Mucosa of rectum (tissue), 2 donors: ENCODE measurements around the gene ZDHHC20.

Experiments used
- H3K27ac ChIP-seq, 2 donors: one replicate each; pipeline ENCODE4 v1.7.0; 2013; ENCODE audit warnings: inconsistent platforms in 2 of 2, low read depth in 2 of 2, low read length in 2 of 2
- H3K27me3 ChIP-seq, 2 donors: one replicate each; pipeline ENCODE4 v1.7.0; 2013; ENCODE audit warnings: low read length in 2 of 2; ENCODE audit not compliant: control insufficient read depth in 2 of 2, insufficient read depth in 2 of 2
- H3K36me3 ChIP-seq, 2 donors: one replicate each; pipeline ENCODE4 v1.7.0; 2013; ENCODE audit warnings: low read length in 2 of 2; ENCODE audit not compliant: control insufficient read depth in 2 of 2, insufficient read depth in 2 of 2
- H3K4me1 ChIP-seq, 2 donors: one replicate each; pipeline ENCODE4 v1.7.0; 2013; ENCODE audit warnings: low read length in 2 of 2, mild to moderate bottlenecking in 1 of 2; ENCODE audit not compliant: control insufficient read depth in 2 of 2, insufficient read depth in 2 of 2
- H3K4me3 ChIP-seq, 2 donors: one replicate each; pipeline ENCODE4 v1.7.0; 2013; ENCODE audit warnings: low read length in 2 of 2
- H3K9ac ChIP-seq, 2 donors: one replicate each; pipeline ENCODE4 v1.7.0; 2013; ENCODE audit warnings: low read length in 2 of 2, low read depth in 1 of 2, mild to moderate bottlenecking in 1 of 2
- H3K9me3 ChIP-seq, 2 donors: one replicate each; pipeline ENCODE4 v1.7.0; 2013; ENCODE audit warnings: low read length in 2 of 2; ENCODE audit not compliant: control insufficient read depth in 2 of 2
- donor health status: healthy.
- donor health status: Normal muscosa, but diverticular disease.

Gene ZDHHC20, protein sequence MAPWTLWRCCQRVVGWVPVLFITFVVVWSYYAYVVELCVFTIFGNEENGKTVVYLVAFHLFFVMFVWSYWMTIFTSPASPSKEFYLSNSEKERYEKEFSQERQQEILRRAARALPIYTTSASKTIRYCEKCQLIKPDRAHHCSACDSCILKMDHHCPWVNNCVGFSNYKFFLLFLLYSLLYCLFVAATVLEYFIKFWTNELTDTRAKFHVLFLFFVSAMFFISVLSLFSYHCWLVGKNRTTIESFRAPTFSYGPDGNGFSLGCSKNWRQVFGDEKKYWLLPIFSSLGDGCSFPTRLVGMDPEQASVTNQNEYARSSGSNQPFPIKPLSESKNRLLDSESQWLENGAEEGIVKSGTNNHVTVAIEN

DNA sequence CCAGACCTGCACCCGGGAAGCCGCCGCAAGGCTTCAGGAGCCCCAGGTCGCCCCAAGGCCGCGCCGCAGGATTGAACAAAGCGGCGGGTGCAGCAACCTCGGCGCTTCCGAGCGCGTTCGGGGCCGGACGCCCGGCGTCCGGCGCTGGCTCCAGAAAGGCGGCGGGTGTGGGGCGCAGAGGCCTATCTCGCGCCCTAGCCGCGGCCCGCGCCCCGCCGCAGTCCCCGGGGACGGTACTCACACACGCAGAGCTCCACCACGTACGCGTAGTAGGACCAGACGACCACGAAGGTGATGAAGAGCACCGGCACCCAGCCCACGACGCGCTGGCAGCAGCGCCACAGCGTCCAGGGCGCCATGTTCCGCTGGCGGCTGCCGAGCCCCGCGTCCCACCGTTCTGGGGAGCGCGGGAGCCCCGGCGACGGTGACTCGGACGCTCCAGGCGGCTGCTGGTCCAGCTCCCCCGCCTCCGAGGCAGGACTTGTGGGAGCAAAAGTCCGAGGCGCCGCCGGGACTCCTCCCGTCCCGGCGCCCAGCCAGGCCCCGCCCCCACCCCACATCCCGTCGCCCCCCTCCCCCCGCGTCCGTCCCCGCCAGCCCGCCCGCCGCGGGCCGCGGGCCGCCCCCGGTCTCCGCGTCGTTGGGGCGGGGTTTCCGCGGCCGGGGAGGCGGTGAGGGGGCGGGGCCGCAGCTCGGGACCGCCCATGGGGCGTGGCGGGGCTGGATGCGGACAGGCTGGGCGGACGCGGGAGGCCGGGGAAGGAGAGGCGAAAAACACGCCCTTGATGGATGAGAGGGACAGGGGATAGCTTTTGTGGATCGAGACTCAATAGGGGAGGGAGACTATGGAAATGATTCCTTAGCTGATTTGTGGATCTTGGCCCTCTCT is at the start of gene ZDHHC20:
ZDHHC20 (minus strand) TSS at position 491 of the 889 bp plus-strand sequence; CDS start at position 359, 132 bp downstream.
- Histone ChIP-seq H3K4me1 (peaks cover 6% of the 10 kb centered on the region in 2 donors), H3K36me3 (no peaks in the 10 kb centered on the region), H3K4me3 (peak within 1 kb of the TSS; percentile 91 to 94), H3K27me3 (no peaks in the 10 kb centered on the region), H3K9ac (peak within 1 kb of the TSS; percentile 94 to 96), H3K27ac (peak within 1 kb of the TSS; percentile 92 to 94), H3K9me3 (no peaks in the 10 kb centered on the region)

GRCh38 chr13:21504379-21504778 is 45.3 kb upstream of the ZDHHC20 start:
- Histone ChIP-seq H3K9ac (no peak overlapping the region), H3K36me3 (peaks cover 7 to 14% of the 10 kb centered on the region in 2 donors), H3K27ac (no peak overlapping the region), H3K4me1 (no peaks in the 10 kb centered on the region), H3K27me3 (no peaks in the 10 kb centered on the region), H3K4me3 (no peak overlapping the region), H3K9me3 (no peaks in the 10 kb centered on the region)

GRCh38 chr13:21501686-21502085 is 42.6 kb upstream of the ZDHHC20 start:
- no peaks in the 10 kb centered on the region for H3K4me1 ChIP-seq
- no peak overlapping the region for H3K9ac ChIP-seq
- H3K9me3 ChIP-seq = no peaks in the 10 kb centered on the region
- no peaks in the 10 kb centered on the region for H3K27me3 ChIP-seq
- H3K4me3 ChIP-seq = no peak overlapping the region
- H3K27ac ChIP-seq = no peak overlapping the region
- peaks cover 7% of the 10 kb centered on the region in 2 donors for H3K36me3 ChIP-seq

GRCh38 chr13:21486322-21486721 is 27.2 kb upstream of the ZDHHC20 start:
- Histone ChIP-seq H3K27ac (no peak overlapping the region), H3K4me1 (no peaks in the 10 kb centered on the region), H3K9me3 (peaks cover 2 to 4% of the 10 kb centered on the region in 2 donors), H3K9ac (no peak overlapping the region), H3K27me3 (no peaks in the 10 kb centered on the region), H3K36me3 (peaks cover 0 to 7% of the 10 kb centered on the region in 2 donors), H3K4me3 (no peak overlapping the region)

DNA sequence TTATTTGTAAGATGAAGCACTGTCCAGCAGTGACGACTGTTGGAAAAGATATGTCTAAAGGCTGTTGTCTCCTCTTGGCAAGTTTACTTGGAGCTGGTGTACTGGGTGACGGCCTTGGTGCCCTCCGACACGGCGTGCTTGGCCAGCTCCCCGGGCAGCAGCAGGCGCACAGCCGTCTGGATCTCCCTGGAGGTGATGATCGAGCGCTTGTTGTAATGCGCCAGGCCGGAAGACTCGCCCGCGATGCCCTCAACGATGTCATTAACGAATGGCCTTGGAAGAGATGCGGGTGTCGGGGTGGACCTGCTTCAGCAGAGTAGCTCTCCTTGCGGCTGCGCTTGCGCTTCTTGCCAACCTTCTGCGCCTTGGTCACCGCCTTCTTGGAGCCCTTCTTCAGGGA is 24.6 kb upstream of the ZDHHC20 start:
- peaks cover 2 to 4% of the 10 kb centered on the region in 2 donors for H3K9me3 ChIP-seq
- H3K4me3 ChIP-seq = no peak overlapping the region
- no peak overlapping the region for H3K9ac ChIP-seq
- H3K36me3 ChIP-seq = no peaks in the 10 kb centered on the region
- H3K27me3 ChIP-seq = no peaks in the 10 kb centered on the region
- H3K27ac ChIP-seq = no peak overlapping the region
- H3K4me1 ChIP-seq = no peaks in the 10 kb centered on the region

GRCh38 chr13:21481359-21481758 is 22.3 kb upstream of the ZDHHC20 start:
- H3K9ac ChIP-seq = no peak overlapping the region
- peaks cover 0 to 2% of the 10 kb centered on the region in 2 donors for H3K4me1 ChIP-seq
- H3K27ac ChIP-seq = no peak overlapping the region
- no peaks in the 10 kb centered on the region for H3K9me3 ChIP-seq
- no peak overlapping the region for H3K4me3 ChIP-seq
- H3K27me3 ChIP-seq = no peaks in the 10 kb centered on the region
- H3K36me3 ChIP-seq = no peaks in the 10 kb centered on the region

DNA sequence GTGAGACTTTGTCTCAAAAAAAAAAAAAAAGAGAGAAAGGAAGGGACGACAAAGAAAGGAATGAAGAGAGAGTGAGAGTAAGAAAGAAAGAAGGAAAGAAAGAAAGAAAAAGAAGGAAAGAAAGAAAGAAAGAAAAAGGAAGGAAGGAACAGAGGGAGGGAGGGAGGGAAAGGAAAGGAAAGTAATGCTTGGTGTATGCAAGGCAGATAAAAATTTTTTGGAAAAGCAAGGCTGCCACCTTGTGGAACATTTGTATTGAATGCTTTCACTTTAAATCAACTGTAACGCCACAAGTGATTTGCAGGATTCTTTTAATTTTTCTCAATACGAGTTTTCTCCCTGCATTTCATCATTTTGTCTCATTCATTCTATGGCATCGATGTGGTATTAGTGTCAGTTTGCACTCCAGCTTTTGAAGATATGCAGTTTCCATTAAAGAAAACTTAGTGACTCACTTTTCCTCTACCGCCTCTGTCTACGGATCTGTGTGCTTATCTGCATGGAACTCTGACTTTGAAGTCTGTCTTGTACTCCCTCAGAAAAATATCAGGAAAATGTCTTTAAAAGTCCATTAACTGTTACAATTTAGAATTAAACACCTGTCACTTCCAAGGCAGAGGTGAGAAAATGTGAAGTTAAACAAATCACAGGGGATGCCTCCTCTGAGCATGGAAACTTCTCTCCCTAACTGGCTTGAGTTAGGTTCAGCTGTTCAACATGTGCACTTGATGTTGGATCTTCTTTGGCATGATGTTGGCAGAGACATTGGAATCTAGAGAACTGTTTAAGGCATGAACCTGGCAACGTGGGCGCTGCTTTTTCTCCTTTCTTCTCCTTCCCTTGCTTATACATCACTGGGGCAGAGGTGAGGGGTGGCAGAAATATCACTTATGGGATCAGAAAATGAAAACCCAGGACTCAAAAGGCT is 20.0 kb upstream of the ZDHHC20 start:
- peaks cover 0 to 2% of the 10 kb centered on the region in 2 donors for H3K4me1 ChIP-seq
- peak overlapping the region in 1 of 2 donors; percentile 23 for H3K4me3 ChIP-seq
- H3K27me3 ChIP-seq = no peaks in the 10 kb centered on the region
- H3K9ac ChIP-seq = no peak overlapping the region
- H3K36me3 ChIP-seq = no peaks in the 10 kb centered on the region
- H3K9me3 ChIP-seq = no peaks in the 10 kb centered on the region
- H3K27ac ChIP-seq = no peak overlapping the region

DNA sequence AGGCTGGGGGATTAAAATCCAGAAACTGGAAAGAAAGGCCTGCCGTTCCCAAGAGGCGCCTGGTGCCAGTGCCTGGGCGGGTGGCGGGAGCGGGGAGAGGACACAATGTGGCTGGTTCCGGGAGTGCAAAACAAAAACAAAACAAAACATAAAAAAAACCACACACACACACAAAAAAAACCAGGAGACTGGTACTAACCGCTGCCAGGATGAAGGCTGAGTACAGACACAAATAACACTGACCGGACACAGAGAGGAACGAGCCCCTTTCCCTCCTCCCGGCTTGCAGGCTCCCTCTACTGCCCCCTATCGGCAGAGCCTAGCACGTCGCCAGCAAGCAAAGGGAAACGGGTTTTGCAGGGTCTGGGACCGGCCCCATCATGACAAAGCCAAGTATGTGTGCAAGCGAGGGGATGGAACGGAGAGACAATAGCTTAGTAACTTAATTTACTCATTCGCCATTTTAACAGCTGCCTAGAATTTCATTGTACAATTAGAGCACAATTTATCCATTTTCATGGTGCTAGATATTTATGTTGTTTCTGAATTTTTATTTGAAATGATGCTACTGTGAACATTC is 17.9 kb upstream of the ZDHHC20 start:
- H3K36me3 ChIP-seq = no peaks in the 10 kb centered on the region
- H3K9ac ChIP-seq = peak overlapping the region; percentile 59 to 72
- no peak overlapping the region for H3K27ac ChIP-seq
- peak overlapping the region; percentile 65 to 79 for H3K4me3 ChIP-seq
- H3K4me1 ChIP-seq = peaks cover 0 to 2% of the 10 kb centered on the region in 2 donors
- no peaks in the 10 kb centered on the region for H3K9me3 ChIP-seq
- no peaks in the 10 kb centered on the region for H3K27me3 ChIP-seq

DNA sequence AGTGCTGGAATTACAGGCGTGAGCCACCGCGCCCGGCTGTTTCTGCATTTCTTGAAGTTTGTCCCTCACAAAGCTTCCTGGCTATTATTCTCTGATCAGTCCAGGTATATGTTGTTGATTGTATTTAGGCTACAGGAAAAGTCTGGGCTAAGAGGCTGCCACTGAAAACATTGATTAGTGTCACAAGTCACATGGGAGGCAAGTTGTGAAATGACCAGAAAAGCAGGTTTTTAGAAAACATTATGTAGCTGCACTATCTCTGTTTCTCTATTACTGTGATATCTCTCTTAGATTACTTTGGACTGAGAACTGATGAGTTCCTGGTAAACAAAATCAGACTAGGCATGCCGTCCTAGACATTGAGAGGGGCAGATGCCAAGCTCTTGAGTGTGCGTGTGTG is 16.0 kb upstream of the ZDHHC20 start:
- H3K9me3 ChIP-seq = no peaks in the 10 kb centered on the region
- no peak overlapping the region for H3K9ac ChIP-seq
- no peaks in the 10 kb centered on the region for H3K36me3 ChIP-seq
- H3K27ac ChIP-seq = no peak overlapping the region
- H3K27me3 ChIP-seq = no peaks in the 10 kb centered on the region
- no peak overlapping the region for H3K4me3 ChIP-seq
- H3K4me1 ChIP-seq = peaks cover 0 to 2% of the 10 kb centered on the region in 2 donors
